ENCODE data around the gene RASSF10. TPM values are rescaled to one million over a fixed set of nuclear protein-coding genes. Genes with fewer than 3 reads are reported as not detected.

The RASSF10 gene
- total RNA-seq, 4 donors from 2014 or later = 0.22 to 0.38 TPM; not detected in 2

DNA sequence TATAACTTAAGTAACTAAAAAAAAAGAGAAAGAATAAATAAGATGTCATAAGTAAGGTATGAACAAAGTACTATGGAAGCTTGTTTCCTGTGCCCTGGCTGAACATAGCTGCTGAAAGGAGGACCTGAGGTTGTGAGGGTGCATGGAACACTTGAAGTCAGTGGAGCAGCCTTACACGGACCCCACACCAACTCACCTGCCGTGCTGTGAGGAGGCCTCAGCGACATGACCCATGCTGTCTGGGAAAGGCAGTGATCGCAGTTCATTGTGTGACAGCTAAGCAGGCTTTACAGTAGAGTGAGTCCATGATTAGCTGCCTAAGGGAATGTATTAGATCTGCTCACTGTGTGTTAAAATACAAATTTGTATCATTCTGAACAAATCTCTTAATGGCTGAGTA, 17.6 kb downstream of the RASSF10 start:
- TF ChIP-seq, protein P1, sequence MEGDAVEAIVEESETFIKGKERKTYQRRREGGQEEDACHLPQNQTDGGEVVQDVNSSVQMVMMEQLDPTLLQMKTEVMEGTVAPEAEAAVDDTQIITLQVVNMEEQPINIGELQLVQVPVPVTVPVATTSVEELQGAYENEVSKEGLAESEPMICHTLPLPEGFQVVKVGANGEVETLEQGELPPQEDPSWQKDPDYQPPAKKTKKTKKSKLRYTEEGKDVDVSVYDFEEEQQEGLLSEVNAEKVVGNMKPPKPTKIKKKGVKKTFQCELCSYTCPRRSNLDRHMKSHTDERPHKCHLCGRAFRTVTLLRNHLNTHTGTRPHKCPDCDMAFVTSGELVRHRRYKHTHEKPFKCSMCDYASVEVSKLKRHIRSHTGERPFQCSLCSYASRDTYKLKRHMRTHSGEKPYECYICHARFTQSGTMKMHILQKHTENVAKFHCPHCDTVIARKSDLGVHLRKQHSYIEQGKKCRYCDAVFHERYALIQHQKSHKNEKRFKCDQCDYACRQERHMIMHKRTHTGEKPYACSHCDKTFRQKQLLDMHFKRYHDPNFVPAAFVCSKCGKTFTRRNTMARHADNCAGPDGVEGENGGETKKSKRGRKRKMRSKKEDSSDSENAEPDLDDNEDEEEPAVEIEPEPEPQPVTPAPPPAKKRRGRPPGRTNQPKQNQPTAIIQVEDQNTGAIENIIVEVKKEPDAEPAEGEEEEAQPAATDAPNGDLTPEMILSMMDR (IDR thresholded peaks at IDR 0.05; ENCODE audit: low read depth) = no peak

DNA sequence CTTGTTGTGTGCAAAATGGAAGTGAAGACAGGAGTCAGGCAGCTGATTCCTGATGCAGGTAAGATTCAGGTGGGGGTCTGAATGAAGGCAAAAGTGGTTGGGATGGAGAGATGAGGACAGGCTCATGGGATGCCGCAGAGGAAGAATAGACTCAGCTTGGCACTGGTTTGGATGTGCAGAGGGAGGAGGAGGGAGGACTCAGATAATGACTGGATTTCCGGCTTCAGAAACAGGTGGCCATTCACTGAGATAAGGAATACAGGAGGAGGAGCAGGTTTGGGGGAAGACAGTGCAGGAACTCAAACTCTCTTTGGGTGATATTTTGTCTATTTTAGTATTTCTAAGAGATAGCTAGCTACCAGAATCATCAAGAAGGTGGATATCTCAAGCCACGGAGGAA, 19.2 kb downstream of the RASSF10 start:
- TF ChIP-seq, protein P1 (IDR thresholded peaks at IDR 0.05; ENCODE audit: low read depth) = no peak

DNA sequence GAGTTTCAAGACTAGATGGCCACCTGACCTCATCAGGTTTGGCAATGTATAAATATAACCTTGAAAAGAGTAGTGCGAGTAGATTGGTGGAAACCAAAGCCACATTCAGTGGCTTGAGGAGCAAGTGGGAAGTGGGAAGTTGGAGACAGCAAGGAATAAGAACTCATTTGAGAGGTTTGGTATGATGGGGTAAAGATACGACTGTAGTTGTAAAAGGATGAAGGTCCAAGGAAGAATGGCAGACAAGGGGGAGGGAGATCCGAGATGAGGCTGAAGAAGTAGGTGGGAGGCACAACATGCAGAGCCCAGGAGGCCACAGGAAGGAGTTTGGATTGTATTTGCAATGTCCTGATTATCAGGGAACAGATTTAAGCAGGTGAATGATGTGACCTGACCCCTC, 20.8 kb downstream of the RASSF10 start:
- TF ChIP-seq, protein P1 (IDR thresholded peaks at IDR 0.05; ENCODE audit: low read depth) = no peak

DNA sequence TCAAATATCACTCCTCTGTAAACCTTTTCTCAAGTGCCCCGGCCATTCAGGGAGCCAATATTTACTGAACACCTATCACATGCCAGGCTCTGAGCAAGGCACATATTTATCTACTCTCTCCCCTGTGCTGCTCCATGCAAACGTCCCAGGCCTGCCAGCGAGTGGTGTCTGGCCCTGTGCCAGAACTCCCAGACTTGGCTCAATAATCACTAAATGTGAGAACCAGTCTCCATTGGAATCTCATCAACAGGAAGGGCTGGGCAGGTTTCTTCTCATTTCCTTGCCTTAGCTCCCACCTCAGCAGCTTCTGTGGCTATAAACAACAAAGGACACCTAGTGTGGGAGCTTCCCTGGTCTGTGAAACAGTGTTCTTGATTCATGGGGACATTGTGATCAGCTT, 21.7 kb downstream of the RASSF10 start:
- TF ChIP-seq, protein P1 (IDR thresholded peaks at IDR 0.05; ENCODE audit: low read depth) = no peak

DNA sequence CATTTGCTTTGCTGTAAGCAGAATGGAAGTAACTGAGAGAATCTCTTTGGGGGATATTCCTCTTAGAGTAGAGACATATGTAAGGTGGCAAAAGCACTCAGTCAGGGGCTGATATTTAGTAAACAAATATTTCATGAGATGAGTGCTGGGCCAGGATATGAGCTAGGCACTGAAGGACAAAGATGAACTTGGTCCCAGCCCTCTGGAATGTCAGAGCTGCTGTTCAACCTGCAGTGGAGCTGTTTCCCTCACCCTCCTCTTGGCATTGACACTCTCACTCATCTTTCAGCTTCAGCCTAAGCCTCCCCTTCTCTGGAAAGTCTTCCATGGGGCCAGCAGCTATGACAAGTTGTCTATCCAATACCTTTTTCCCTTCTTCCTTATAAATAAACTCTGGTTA, 22.2 kb downstream of the RASSF10 start:
- TF ChIP-seq, protein P1 (IDR thresholded peaks at IDR 0.05; ENCODE audit: low read depth) = no peak

DNA sequence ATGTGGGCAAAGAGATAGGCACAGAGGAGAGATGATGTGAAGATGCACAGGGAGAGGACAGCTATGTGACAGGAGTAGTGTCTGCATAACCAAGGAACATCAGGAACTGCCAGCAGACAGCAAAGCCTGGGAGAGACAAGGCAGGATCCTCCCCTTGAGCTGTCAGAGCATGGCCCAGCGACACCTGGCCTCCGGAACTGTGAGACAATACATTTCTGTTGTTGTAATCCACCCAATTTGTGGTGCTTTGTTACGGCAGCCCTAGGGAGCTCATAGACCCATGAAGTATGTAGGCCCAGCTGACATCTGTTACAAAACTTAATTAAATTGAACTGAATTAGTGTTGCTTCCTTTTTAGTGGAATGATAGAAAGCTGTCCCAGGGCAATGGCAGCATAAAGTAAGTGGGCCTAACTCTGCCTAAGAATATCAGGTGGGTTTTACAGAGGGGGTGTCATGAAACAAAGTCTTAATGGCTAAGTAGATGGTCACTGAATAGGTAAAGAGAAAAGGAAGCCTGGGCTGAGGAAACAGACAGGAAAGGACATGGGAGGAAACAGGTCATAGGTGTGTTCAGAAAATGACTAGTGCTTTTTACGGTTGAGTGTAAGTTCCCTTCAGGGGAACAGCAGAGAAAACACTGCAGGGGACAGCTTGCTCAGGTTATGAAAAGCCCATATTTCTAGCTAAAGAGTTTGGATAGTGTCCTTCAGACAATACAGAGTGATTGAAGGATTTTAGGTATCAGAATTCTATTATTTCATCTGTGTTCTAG, 24.8 kb downstream of the RASSF10 start:
- TF ChIP-seq, protein P1 (IDR thresholded peaks at IDR 0.05; ENCODE audit: low read depth) = no peak

DNA sequence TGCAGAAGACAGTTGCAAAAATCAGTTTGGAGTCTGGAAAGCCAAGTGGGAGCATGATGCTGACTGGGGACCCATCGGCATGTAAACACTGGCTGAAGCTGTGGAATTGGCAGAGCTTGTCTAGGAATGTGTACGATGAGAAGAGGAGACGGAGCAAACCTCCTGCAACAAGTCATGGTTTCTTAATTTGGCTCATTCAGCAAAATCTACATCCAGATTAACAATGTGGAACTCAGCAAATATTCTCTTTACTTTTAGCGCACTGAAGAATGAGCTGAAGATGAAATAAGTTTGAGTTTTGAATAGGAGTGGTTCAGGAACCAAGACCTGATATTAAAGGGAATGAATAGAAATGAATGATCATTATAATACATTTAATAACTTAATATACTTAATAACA, 26.6 kb downstream of the RASSF10 start:
- TF ChIP-seq, protein P1 (IDR thresholded peaks at IDR 0.05; ENCODE audit: low read depth) = no peak

All from subcutaneous adipose tissue (tissue), 4 donors.